BE2C (cell line): ENCODE data around the gene SAMMSON.

Experiments used
- DNase-seq: peaks from one replicate; pipeline ENCODE4 v3.0.0-alpha.2; 2020
- H3K27me3 ChIP-seq: fragments of 250-450 bp; sonication (Bioruptor Pico); 2 replicates; pipeline ENCODE4 v1.5.1; 2020; ENCODE audit warnings: mild to moderate bottlenecking
- H3K36me3 ChIP-seq: fragments of 250-450 bp; sonication (Bioruptor Pico); 2 replicates; pipeline ENCODE4 v1.5.1; 2020; ENCODE audit warnings: mild to moderate bottlenecking
- H3K4me1 ChIP-seq: fragments of 250-450 bp; sonication (Bioruptor Pico); 2 replicates; pipeline ENCODE4 v1.5.1; 2020
- H3K4me3 ChIP-seq: 2 replicates; pipeline ENCODE4 v1.5.1; 2011; ENCODE audit warnings: low read depth, low read length
- H3K9me3 ChIP-seq: fragments of 250-450 bp; sonication (Bioruptor Pico); 2 replicates; pipeline ENCODE4 v1.5.1; 2020
- TF ChIP-seq, protein P1 (sequence below): IDR thresholded peaks from 2 replicates; pipeline ENCODE4 v1.5.1; 2012; ENCODE audit warnings: mild to moderate bottlenecking, low read depth, low read length

SAMMSON gene

GRCh38 chr3:70053293-70053692 is 53.8 kb downstream of the SAMMSON start:
- Histone ChIP-seq H3K4me1 (no peaks in the 10 kb centered on the region), H3K27me3 (peaks cover 15% of the 10 kb centered on the region), H3K4me3 (no peak overlapping the region), H3K36me3 (no peaks in the 10 kb centered on the region), H3K9me3 (no peaks in the 10 kb centered on the region)
- no peak for DNase-seq
- TF ChIP-seq, protein P1, sequence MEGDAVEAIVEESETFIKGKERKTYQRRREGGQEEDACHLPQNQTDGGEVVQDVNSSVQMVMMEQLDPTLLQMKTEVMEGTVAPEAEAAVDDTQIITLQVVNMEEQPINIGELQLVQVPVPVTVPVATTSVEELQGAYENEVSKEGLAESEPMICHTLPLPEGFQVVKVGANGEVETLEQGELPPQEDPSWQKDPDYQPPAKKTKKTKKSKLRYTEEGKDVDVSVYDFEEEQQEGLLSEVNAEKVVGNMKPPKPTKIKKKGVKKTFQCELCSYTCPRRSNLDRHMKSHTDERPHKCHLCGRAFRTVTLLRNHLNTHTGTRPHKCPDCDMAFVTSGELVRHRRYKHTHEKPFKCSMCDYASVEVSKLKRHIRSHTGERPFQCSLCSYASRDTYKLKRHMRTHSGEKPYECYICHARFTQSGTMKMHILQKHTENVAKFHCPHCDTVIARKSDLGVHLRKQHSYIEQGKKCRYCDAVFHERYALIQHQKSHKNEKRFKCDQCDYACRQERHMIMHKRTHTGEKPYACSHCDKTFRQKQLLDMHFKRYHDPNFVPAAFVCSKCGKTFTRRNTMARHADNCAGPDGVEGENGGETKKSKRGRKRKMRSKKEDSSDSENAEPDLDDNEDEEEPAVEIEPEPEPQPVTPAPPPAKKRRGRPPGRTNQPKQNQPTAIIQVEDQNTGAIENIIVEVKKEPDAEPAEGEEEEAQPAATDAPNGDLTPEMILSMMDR = no peak

DNA sequence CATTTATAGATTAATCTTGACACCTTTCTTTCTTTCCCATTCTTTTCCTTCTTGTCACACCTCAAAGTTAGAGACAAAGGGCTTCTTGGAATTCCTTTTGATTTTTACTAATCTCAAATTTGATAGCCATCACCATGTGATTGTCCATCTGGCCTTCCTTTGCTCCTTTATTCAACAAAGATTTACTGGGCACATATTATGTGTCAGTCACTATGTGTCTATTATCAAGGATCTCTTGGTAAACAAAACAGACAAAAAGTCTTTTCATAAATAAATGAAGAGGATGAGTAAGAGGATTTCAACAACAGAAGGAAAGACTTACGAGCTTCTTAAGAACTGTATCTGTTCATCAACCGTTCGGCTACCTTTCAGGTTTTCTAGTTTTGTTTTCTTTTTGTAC is 56.5 kb downstream of the SAMMSON start:
- peaks cover 16% of the 10 kb centered on the region for H3K27me3 ChIP-seq
- H3K36me3 ChIP-seq = no peaks in the 10 kb centered on the region
- H3K9me3 ChIP-seq = no peaks in the 10 kb centered on the region
- TF ChIP-seq, protein P1 = no peak
- no peak overlapping the region for H3K4me3 ChIP-seq
- H3K4me1 ChIP-seq = no peaks in the 10 kb centered on the region
- no peak for DNase-seq

- no peak for DNase-seq
- Histone ChIP-seq H3K27me3 (peaks cover 16% of the 10 kb centered on the region), H3K4me3 (no peak overlapping the region), H3K4me1 (no peaks in the 10 kb centered on the region), H3K36me3 (no peaks in the 10 kb centered on the region), H3K9me3 (no peaks in the 10 kb centered on the region)
- TF ChIP-seq, protein P1 = no peak
These were observed 57.9 kb downstream of the SAMMSON start for GRCh38 chr3:70057426-70057825.

- Histone ChIP-seq H3K27me3 (peaks cover 11% of the 10 kb centered on the region), H3K4me1 (no peaks in the 10 kb centered on the region), H3K36me3 (no peaks in the 10 kb centered on the region), H3K9me3 (no peaks in the 10 kb centered on the region), H3K4me3 (no peak overlapping the region)
- no peak for DNase-seq
- TF ChIP-seq, protein P1 = no peak
These were observed 61.6 kb downstream of the SAMMSON start for GRCh38 chr3:70061096-70061495.

- no peak overlapping the region for H3K4me3 ChIP-seq
- TF ChIP-seq, protein P1 = peak; percentile 68
- H3K27me3 ChIP-seq = peaks cover 19% of the 10 kb centered on the region
- no peaks in the 10 kb centered on the region for H3K36me3 ChIP-seq
- no peaks in the 10 kb centered on the region for H3K4me1 ChIP-seq
- DNase-seq = peak; percentile 22
- H3K9me3 ChIP-seq = no peaks in the 10 kb centered on the region
These were observed 64.8 kb downstream of the SAMMSON start for GRCh38 chr3:70064194-70064779.

- no peak for DNase-seq
- no peak overlapping the region for H3K4me3 ChIP-seq
- TF ChIP-seq, protein P1 = 0 out of 2 replicates have a peak, but pooled peaks have one; percentile 11
- no peaks in the 10 kb centered on the region for H3K36me3 ChIP-seq
- no peaks in the 10 kb centered on the region for H3K4me1 ChIP-seq
- H3K27me3 ChIP-seq = peaks cover 31% of the 10 kb centered on the region
- H3K9me3 ChIP-seq = no peaks in the 10 kb centered on the region
These were observed 66.2 kb downstream of the SAMMSON start for GRCh38 chr3:70065696-70066253.
